Ectodermal cell (in vitro differentiated cells): Measurements from ENCODE around the gene STPG2.

Source experiments
- H3K27ac ChIP-seq: 2 replicates; pipeline ENCODE4 v1.7.0; 2013; ENCODE audit warnings: mild to moderate bottlenecking, low read depth, low read length; ENCODE audit not compliant: insufficient read depth, poor library complexity, severe bottlenecking
- H3K27me3 ChIP-seq: 2 replicates; pipeline ENCODE4 v1.7.0; 2013; ENCODE audit warnings: mild to moderate bottlenecking, low read length; ENCODE audit not compliant: insufficient read depth, control insufficient read depth, poor library complexity, severe bottlenecking
- H3K36me3 ChIP-seq: one replicate; pipeline ENCODE4 v1.7.0; 2013; ENCODE audit warnings: low read length; ENCODE audit not compliant: control insufficient read depth, insufficient read depth
- H3K4me1 ChIP-seq: one replicate; pipeline ENCODE4 v1.7.0; 2013; ENCODE audit warnings: low read length; ENCODE audit not compliant: control insufficient read depth, insufficient read depth
- H3K4me3 ChIP-seq: 2 replicates; pipeline ENCODE4 v1.7.0; 2013; ENCODE audit warnings: low read depth, low read length, control low read depth; ENCODE audit not compliant: insufficient read depth
- H3K9me3 ChIP-seq: 2 replicates; pipeline ENCODE4 v1.7.0; 2013; ENCODE audit warnings: mild to moderate bottlenecking, low read length, moderate library complexity; ENCODE audit not compliant: control insufficient read depth
- WGBS, 2 experiments: methylation state at CpG; one replicate each; pipeline ENCODE4 v1.1.7; 2013; ENCODE audit warnings: missing lambda C conversion rate in 2 of 2; 5-methylcytosine and 5-hydroxymethylcytosine counted together

Gene STPG2

GRCh38 chr4:97851115-97851514 lies 292.2 kb downstream of the STPG2 start:
- Histone ChIP-seq H3K4me1 (no peaks in the 10 kb centered on the region), H3K27ac (no peak overlapping the region), H3K4me3 (no peak overlapping the region), H3K27me3 (no peaks in the 10 kb centered on the region), H3K36me3 (no peaks in the 10 kb centered on the region), H3K9me3 (no peaks in the 10 kb centered on the region)
- 90 to 100% methylated on average over 1 of the region's 1 CpG for WGBS, 2 experiments

- Histone ChIP-seq H3K36me3 (no peaks in the 10 kb centered on the region), H3K4me3 (no peak overlapping the region), H3K4me1 (no peaks in the 10 kb centered on the region), H3K27me3 (no peaks in the 10 kb centered on the region), H3K27ac (no peak overlapping the region), H3K9me3 (no peaks in the 10 kb centered on the region)
Observed at GRCh38 chr4:97845758-97846157, 297.5 kb downstream of the STPG2 start.

DNA sequence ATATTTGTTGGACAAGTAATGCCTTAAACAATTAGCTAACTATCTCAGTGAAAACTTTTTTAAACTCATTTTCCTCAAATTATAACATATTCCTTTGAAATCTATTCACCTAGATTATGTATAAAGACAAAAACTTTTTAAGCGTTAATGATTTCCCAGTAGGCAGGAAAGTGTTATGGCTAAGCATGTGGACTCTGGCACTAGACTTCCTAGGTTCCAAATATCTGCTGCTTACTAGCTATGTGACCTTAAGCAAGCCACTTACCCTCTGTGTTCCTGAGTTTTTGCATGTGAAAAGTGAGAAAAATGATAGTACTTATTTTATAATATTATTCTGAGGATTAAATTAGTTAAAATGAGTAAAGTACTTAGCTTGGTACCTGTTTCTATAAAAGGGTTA lies 301.8 kb downstream of the STPG2 start:
- 89 to 100% methylated on average over 1 of the region's 1 CpG for WGBS, 2 experiments
- Histone ChIP-seq H3K36me3 (no peaks in the 10 kb centered on the region), H3K4me1 (no peaks in the 10 kb centered on the region), H3K4me3 (no peak overlapping the region), H3K27me3 (no peaks in the 10 kb centered on the region), H3K9me3 (no peaks in the 10 kb centered on the region), H3K27ac (no peak overlapping the region)

GRCh38 chr4:97836662-97837061 lies 306.6 kb downstream of the STPG2 start:
- H3K27me3 ChIP-seq: no peaks in the 10 kb centered on the region
- no peaks in the 10 kb centered on the region for H3K4me1 ChIP-seq
- no peak overlapping the region for H3K4me3 ChIP-seq
- no peaks in the 10 kb centered on the region for H3K9me3 ChIP-seq
- H3K36me3 ChIP-seq: no peaks in the 10 kb centered on the region
- H3K27ac ChIP-seq: no peak overlapping the region

DNA sequence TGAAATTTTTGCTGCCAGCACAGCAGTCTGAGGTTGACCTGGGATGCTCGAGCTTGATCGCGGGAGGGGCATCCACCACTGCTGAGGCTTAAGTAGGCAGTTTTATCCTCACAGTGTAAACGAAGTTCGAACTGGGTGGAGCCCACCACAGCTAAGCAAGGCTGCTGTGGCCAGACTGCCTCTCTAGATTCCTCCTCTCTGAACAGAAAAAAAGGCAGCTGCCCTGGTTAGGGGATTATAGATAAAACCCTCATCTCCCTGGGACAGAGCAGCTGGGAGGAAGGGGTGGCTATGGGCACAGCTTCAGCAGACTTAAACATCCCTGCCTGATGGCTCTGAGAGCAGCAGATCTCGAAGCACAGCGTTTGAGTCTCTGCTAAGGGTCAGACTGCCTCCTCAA lies 314.6 kb downstream of the STPG2 start:
- H3K4me1 ChIP-seq: no peaks in the 10 kb centered on the region
- 93 to 94% methylated on average over 7 of the region's 7 CpGs for WGBS, 2 experiments
- no peaks in the 10 kb centered on the region for H3K27me3 ChIP-seq
- H3K4me3 ChIP-seq: no peak overlapping the region
- no peaks in the 10 kb centered on the region for H3K36me3 ChIP-seq
- no peak overlapping the region for H3K27ac ChIP-seq
- H3K9me3 ChIP-seq: no peaks in the 10 kb centered on the region

- no peaks in the 10 kb centered on the region for H3K36me3 ChIP-seq
- H3K4me3 ChIP-seq: no peak overlapping the region
- 100% methylated on average over 1 of the region's 1 CpG; no CpG with 5 or more reads in 1 of the 2 experiments for WGBS, 2 experiments
- H3K27me3 ChIP-seq: no peaks in the 10 kb centered on the region
- no peaks in the 10 kb centered on the region for H3K9me3 ChIP-seq
- no peaks in the 10 kb centered on the region for H3K4me1 ChIP-seq
- H3K27ac ChIP-seq: no peak overlapping the region
Observed at GRCh38 chr4:97819294-97819693, 324.0 kb downstream of the STPG2 start.

- 92 to 93% methylated on average over 1 of the region's 1 CpG for WGBS, 2 experiments
- H3K27me3 ChIP-seq: no peaks in the 10 kb centered on the region
- no peaks in the 10 kb centered on the region for H3K36me3 ChIP-seq
Observed at GRCh38 chr4:97812768-97813167, 330.5 kb downstream of the STPG2 start.

GRCh38 chr4:97786306-97786920 lies 356.9 kb downstream of the STPG2 start:
- no peak overlapping the region for H3K4me3 ChIP-seq
- WGBS, 2 experiments: 94 to 95% methylated on average over 2 to 3 of the region's 3 CpGs
- H3K36me3 ChIP-seq: no peaks in the 10 kb centered on the region
- H3K9me3 ChIP-seq: no peaks in the 10 kb centered on the region
- no peak overlapping the region for H3K27ac ChIP-seq
- H3K27me3 ChIP-seq: no peaks in the 10 kb centered on the region
- H3K4me1 ChIP-seq: no peaks in the 10 kb centered on the region

More at GRCh38 chr4:97812768-97813167, 330.5 kb downstream of the STPG2 start:
- Histone ChIP-seq H3K9me3 (no peaks in the 10 kb centered on the region), H3K27ac (no peak overlapping the region), H3K4me3 (no peak overlapping the region), H3K4me1 (no peaks in the 10 kb centered on the region)

DNA sequence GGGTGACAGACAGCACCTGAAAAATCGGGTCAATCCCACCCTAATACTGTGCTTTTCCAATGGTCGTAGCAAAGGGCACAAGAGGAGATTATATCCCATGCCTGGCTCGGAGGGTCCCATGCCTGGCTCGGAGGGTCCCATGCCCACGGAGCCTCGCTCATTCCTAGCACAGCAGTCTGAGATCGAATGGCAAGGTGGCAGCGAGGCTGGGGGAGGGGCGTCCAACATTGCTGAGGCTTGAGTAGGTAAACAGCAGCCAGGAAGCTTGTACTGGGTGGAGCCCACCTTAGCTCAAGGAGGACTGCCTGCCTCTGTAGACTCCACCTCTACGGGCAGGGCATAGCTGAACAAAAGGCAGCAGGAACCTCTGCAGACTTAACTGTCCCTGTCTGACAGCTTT lies 365.1 kb downstream of the STPG2 start:
- no peak overlapping the region for H3K4me3 ChIP-seq
- no peaks in the 10 kb centered on the region for H3K9me3 ChIP-seq
- H3K27me3 ChIP-seq: no peaks in the 10 kb centered on the region
- no peaks in the 10 kb centered on the region for H3K36me3 ChIP-seq
- H3K4me1 ChIP-seq: no peaks in the 10 kb centered on the region
- no peak overlapping the region for H3K27ac ChIP-seq
- WGBS, 2 experiments: 92 to 97% methylated on average over 10 of the region's 10 CpGs

GRCh38 chr4:97774347-97774989 lies 368.8 kb downstream of the STPG2 start:
- WGBS, 2 experiments: 90 to 95% methylated on average over 2 of the region's 2 CpGs
- Histone ChIP-seq H3K27ac (no peak overlapping the region), H3K36me3 (no peaks in the 10 kb centered on the region), H3K4me3 (no peak overlapping the region), H3K27me3 (no peaks in the 10 kb centered on the region), H3K4me1 (no peaks in the 10 kb centered on the region), H3K9me3 (no peaks in the 10 kb centered on the region)
